ENCODE results near the gene ANKRD1. TPM values are rescaled to one million over a fixed set of nuclear protein-coding genes. Genes with fewer than 3 reads are reported as not detected.
A peak's percentile ranks its signal among the peaks of the same experiment; 100 is the strongest.
"Not testable (repeated sequence)": the region's sequence is repeated elsewhere in the genome, so short reads cannot be mapped to it uniquely, and the experiment has no call there.

Gene ANKRD1
- total RNA-seq, 2 donors from 2014 or later = not detected

DNA sequence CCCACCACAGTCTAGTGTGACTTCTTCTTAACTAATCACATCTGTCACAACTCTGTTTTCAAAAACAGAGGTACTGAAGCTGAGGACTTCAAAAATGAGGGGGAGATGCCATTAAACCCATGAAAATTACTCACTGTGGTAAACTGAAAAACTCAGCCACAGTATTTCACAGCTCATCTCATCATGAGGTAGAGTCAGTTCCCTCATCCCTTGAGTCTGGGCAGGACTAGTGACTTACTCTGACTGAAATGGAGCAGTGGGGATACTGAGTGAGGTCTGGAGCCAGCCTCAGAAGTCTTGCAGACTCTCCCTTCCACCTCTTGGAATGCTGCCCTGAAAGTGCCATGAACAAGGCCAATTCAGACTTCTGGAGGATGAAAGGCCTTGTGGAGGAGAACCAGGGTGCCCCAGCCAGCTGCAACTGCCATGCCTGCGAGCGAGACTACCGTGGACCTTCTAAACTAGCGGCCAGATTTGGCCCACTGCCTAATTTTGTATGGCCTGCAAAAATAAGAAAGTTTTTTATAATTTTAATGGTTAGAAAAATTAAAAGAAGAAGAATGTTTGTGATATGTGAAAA is 24.7 kb upstream of the ANKRD1 start:
- Mint-ChIP-seq H3K4me3 (no peak overlapping the region), H3K27ac (no peak overlapping the region)
- peak; percentile 87 for ATAC-seq (replicated peaks)

DNA sequence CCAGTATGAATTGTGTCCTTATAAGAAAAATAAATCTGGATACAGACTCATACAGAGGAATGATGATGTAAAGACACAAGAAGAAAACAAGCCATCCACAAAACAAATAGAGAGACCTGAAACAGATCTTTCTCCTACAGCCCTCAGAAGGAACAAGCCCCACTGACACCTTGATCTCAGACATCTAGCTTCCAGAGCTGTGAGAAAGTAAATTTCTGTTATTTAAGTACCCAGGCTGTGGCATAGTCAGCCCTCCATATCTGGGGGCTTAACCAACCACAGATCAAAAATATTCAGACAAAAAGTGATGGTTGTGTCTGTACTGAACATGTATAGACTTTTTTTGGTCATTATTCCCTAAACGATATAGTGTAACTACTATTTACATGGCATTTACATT is 23.9 kb upstream of the ANKRD1 start:
- H3K4me1 Mint-ChIP-seq = peaks cover 9% of the 10 kb centered on the region
- no peak for ATAC-seq (replicated peaks)

More for the DNA sequence above, 24.7 kb upstream of the ANKRD1 start:
- H3K9me3 Mint-ChIP-seq = no peaks in the 10 kb centered on the region
- no peaks in the 10 kb centered on the region for H3K27me3 Mint-ChIP-seq
- peaks cover 9% of the 10 kb centered on the region for H3K4me1 Mint-ChIP-seq
- H3K36me3 Mint-ChIP-seq (ENCODE audit: low read depth) = no peaks in the 10 kb centered on the region

DNA sequence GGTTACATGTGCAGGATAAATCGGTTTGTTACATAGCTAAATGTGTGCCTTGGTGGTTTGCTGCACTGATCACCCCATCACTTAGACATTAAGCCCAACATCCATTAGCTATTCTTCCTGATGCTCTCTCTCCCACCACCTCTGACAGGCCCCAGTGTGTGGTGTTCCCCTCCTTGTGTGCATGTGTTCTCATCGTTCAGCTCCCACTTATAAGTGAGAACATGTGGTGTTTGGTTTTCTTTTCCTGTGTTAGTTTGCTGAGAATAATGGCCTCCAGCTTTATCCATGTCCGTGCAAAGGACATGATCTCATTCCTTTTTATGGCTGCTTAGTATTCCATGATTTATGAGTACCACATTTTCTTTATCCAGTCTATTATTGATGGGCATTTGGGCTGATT is 22.1 kb upstream of the ANKRD1 start:
- H3K4me3 Mint-ChIP-seq; H3K4me1 Mint-ChIP-seq; H3K36me3 Mint-ChIP-seq (ENCODE audit: low read depth); H3K27me3 Mint-ChIP-seq; H3K9me3 Mint-ChIP-seq; H3K27ac Mint-ChIP-seq; ATAC-seq (replicated peaks): not testable (repeated sequence)

More for the DNA sequence above, 23.9 kb upstream of the ANKRD1 start:
- H3K9me3 Mint-ChIP-seq = no peaks in the 10 kb centered on the region
- H3K27me3 Mint-ChIP-seq = no peaks in the 10 kb centered on the region
- no peaks in the 10 kb centered on the region for H3K36me3 Mint-ChIP-seq (ENCODE audit: low read depth)
- no peak overlapping the region for H3K27ac Mint-ChIP-seq
- no peak overlapping the region for H3K4me3 Mint-ChIP-seq

DNA sequence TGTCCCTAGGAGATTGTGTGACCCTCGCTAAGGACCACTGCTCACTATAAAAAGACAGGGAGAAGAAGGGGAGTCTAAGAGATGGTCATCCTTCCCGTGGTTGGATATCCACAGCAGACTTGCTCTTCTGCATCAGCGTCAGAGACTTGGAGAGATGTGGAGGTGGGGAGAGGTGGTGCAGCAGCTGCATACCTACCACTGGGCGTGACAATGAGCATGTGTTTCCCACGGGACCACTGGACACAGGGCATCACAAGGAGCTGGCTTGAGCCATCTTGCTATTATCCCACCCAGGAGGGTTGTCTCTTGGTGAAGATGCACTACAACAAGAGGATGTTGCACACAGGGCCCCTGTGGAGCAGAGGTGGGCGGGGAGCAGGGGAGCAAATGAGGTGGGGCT is 18.8 kb upstream of the ANKRD1 start:
- no peak overlapping the region for H3K4me3 Mint-ChIP-seq
- no peak for ATAC-seq (replicated peaks)
- H3K4me1 Mint-ChIP-seq = no peaks in the 10 kb centered on the region
- H3K9me3 Mint-ChIP-seq = no peaks in the 10 kb centered on the region
- H3K36me3 Mint-ChIP-seq (ENCODE audit: low read depth) = no peaks in the 10 kb centered on the region
- peaks cover 8% of the 10 kb centered on the region for H3K27me3 Mint-ChIP-seq
- H3K27ac Mint-ChIP-seq = no peak overlapping the region

DNA sequence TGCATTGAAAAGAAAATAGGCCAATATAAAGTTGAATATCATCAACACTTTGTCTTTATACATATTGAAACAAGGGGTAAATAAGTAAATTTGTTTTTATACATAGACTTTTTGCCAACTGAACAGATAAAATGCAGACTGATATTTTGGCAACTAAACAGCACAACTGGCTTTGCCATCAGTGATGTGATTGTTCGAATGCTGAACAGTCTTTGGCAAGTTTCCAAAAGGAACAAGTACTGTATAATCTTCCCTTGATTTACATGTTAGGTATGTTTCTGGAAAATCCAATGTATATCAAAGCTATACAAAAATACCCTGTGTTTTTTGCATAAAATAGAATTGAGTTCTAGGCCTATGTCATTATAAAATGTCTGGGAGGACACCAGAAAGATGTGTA is 18.2 kb upstream of the ANKRD1 start:
- no peaks in the 10 kb centered on the region for H3K9me3 Mint-ChIP-seq
- ATAC-seq (replicated peaks) = no peak

DNA sequence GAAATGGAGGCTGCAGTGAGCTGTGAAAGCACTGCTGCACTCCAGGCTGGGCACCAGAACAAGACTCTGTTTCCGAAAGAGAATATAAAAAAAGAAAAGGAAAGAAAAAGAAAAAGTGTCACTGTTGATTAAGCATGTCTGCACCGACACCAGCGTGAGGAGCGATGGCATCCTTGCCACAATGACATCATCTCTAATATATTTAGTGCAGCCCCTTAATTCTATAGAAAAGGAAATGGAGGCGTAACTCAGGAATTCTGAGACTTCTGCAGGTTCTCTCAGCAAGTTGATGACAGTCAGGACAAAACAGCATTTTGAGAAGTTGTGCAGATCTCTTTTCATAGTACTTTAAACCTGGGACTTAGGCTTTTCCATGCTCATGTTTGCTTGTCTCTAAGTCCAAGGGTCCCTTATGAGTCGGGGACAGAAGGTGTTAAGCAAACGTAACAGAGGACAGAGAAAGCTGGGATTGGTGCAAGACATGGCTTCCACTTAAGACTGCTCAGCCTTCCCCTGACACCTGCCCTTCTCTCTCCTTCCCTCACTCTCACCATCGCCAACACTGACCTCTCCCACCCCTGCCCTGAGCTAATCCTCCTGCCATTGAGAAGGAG is 16.9 kb upstream of the ANKRD1 start:
- no peaks in the 10 kb centered on the region for H3K36me3 Mint-ChIP-seq (ENCODE audit: low read depth)
- H3K4me1 Mint-ChIP-seq = no peaks in the 10 kb centered on the region
- no peak overlapping the region for H3K27ac Mint-ChIP-seq
- ATAC-seq (replicated peaks) = no peak
- H3K9me3 Mint-ChIP-seq = no peaks in the 10 kb centered on the region
- no peak overlapping the region for H3K4me3 Mint-ChIP-seq
- peaks cover 8% of the 10 kb centered on the region for H3K27me3 Mint-ChIP-seq

More for the DNA sequence above, 18.2 kb upstream of the ANKRD1 start:
- Mint-ChIP-seq H3K36me3 (ENCODE audit: low read depth) (no peaks in the 10 kb centered on the region), H3K4me3 (no peak overlapping the region), H3K27ac (no peak overlapping the region), H3K4me1 (no peaks in the 10 kb centered on the region), H3K27me3 (peaks cover 8% of the 10 kb centered on the region)

DNA sequence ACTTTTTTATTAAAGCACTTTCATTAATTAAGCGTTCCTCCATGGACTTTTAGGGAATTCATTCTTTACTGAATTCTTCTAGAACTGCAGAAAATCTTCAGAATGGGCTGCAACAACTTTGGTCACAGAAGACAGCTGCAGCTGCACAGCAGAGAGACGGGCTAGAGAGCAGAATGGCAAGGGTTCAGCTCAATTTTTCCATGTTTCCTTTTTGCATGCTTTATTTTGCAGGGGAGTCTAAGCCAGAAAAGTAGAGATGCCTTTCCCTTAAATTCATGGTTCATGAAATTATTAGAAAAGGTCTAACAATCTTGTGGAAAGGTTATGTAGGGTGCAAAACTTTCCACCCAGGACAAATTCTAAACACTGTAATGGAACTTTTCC is 15.4 kb upstream of the ANKRD1 start:
- no peak overlapping the region for H3K27ac Mint-ChIP-seq
- peaks cover 8% of the 10 kb centered on the region for H3K27me3 Mint-ChIP-seq
- H3K36me3 Mint-ChIP-seq (ENCODE audit: low read depth) = no peaks in the 10 kb centered on the region
- ATAC-seq (replicated peaks) = no peak
- H3K9me3 Mint-ChIP-seq = no peaks in the 10 kb centered on the region
- H3K4me1 Mint-ChIP-seq = no peaks in the 10 kb centered on the region
- H3K4me3 Mint-ChIP-seq = no peak overlapping the region

DNA sequence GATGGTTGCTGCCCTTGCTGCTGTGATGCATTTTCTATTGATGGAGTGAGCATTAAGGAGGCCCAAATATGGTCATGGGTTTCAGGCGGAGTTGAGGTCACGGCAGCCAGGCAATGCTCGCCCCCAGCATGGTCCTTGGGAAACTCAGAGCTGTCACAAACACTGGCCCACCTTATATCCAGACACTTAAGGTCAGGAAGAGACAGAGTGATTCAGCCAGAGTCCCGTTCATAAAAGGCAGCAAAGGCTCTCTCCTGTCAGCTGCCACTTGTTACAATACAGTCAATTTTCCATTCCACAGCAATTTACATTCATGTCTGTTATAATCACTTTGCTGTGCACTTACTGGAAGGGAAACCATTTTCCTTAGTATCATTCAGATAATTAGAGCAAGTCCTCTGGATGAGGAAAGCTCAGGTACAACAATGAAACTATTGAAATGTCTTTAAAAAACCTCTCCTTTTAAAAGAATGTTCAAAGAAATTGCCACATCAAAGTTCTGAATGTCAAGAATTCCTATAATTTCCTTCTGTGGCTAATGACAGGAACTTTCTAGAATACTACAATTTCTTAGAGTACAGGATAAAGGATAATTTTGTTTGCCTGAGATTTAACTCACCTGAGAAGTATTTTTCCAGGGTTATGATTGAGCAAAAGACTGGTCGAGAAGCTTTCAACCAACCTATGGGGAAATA is 14.8 kb upstream of the ANKRD1 start:
- Mint-ChIP-seq H3K27ac (no peak overlapping the region), H3K4me1 (no peaks in the 10 kb centered on the region), H3K9me3 (no peaks in the 10 kb centered on the region), H3K27me3 (peaks cover 8% of the 10 kb centered on the region), H3K4me3 (no peak overlapping the region), H3K36me3 (ENCODE audit: low read depth) (no peaks in the 10 kb centered on the region)
- ATAC-seq (replicated peaks) = no peak

DNA sequence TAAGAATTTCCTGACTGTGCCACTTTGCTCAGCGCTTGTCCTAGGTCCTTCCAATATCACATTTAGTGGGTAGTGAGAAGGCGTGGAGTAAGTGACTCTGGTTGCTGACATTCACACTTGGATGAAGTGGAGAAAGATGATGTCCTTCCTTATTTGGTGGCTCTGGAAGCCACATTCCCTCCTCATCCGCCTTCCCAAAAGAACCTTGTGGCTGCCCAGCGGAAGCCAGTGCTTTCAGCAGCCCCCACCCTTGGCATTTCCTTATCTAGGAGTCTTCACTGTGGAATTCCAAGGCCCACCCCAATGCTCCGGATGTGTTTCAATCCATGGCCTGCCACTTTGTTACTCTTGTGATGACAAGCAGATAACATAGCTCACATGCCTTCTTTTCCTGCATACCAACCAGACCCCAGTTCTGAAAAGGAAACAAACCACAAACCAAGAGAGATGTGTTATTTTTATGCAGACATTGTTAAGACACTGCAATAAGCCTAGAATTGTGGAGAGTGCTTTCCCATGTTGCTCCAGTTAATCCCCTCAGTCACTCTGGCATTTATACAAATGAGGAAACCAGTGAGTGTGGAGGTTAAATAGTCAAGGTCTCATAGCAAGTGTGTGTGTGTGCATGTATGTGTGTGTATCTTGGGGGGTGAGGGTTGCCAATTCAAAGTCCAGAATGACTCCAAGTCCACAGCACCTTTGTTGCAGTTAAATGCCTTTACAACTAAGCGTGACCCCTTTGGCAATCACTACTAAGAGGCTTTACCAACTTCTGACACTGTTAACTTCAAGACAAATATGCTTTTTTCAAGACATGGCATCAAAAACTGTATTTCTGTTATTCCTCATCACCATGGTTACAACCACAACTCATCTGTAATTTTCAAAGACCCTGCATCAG is 10.3 kb upstream of the ANKRD1 start:
- no peaks in the 10 kb centered on the region for H3K36me3 Mint-ChIP-seq (ENCODE audit: low read depth)
- no peak for ATAC-seq (replicated peaks)
- H3K4me1 Mint-ChIP-seq = no peaks in the 10 kb centered on the region
- H3K9me3 Mint-ChIP-seq = no peaks in the 10 kb centered on the region
- no peak overlapping the region for H3K27ac Mint-ChIP-seq
- H3K27me3 Mint-ChIP-seq = peaks cover 25% of the 10 kb centered on the region
- H3K4me3 Mint-ChIP-seq = no peak overlapping the region

DNA sequence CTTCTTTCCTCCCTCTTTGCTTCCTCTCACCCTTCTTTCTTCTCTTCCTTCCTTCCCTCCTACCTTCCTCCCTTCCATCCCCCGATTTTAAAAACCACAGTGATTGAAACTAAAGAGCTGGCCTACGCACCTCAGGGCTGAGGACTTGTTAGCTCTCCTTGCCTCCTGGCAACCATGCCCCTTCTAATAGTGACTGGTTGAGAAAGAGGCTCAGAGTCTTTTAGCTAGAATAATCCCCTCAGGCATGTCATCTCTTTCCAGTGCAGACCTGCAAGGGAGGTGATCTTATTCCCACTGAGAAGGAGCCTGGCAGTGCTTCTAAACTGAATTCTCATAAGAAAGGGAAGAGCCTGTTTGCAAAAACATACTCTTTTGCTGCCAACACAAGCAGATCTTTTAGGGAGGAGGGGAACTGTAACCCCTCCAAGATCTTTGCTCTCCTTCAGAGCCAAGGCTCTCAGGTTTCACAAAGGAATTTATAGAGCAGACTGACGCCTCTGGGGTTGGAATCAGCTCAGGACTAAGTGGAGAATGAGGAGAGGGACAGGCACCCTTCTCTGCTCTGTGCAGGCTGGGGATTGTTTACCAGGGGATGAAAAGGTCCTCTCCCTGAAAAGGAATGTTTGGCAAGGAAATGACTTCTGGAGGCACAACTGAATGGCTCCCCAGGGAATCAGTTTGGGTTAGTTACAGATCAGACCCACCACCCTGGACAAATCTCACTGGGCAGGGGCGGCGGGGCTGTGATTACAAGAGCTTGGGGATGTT is 9.4 kb upstream of the ANKRD1 start:
- no peak for ATAC-seq (replicated peaks)
- Mint-ChIP-seq H3K36me3 (ENCODE audit: low read depth) (no peaks in the 10 kb centered on the region), H3K27me3 (peaks cover 21% of the 10 kb centered on the region), H3K9me3 (no peaks in the 10 kb centered on the region), H3K27ac (no peak overlapping the region), H3K4me3 (no peak overlapping the region), H3K4me1 (no peaks in the 10 kb centered on the region)

DNA sequence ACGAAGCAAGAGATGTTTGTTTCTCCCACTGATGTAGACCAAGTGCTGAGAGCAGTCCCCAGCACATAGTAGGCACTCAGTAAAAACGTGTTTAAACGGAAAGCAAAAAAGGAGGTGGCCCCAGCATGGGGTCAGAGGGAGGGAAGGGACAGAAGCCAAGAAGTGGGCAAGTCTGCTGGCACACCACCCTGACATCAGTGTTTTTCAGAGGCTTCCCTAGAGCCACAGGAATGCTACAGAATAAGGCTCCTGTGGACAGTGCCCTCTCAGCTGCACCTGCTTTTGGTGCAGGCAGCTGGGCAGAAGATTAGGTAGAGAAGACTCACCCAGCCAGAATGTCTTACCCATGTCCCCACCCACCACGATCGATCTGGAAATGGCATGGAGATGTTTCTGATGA is 8.3 kb upstream of the ANKRD1 start:
- H3K36me3 Mint-ChIP-seq (ENCODE audit: low read depth) = no peaks in the 10 kb centered on the region
- no peak overlapping the region for H3K27ac Mint-ChIP-seq
- H3K27me3 Mint-ChIP-seq = peaks cover 21% of the 10 kb centered on the region
- no peaks in the 10 kb centered on the region for H3K4me1 Mint-ChIP-seq
- no peaks in the 10 kb centered on the region for H3K9me3 Mint-ChIP-seq
- H3K4me3 Mint-ChIP-seq = no peak overlapping the region
- no peak for ATAC-seq (replicated peaks)

DNA sequence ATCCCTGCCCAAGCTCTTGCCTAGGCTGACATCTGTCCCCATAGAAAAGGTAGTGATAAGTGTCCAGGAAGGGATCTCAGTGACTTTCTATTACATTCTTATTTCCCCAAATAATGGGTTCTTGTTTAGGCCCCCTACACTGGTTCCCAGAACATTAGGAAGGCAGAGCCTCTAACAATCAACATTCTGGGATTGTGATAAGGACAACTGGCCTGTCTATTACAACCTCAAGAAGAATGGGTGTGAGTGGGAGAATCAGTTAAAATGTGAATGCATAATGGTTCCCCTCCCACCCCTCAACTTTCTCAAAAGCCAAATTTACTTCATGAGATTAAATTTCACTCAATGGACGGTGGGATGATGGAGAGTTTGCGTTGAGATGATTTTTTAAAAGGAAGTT is 6.4 kb upstream of the ANKRD1 start:
- H3K9me3 Mint-ChIP-seq = no peaks in the 10 kb centered on the region
- ATAC-seq (replicated peaks) = no peak
- H3K27me3 Mint-ChIP-seq = peaks cover 23% of the 10 kb centered on the region

DNA sequence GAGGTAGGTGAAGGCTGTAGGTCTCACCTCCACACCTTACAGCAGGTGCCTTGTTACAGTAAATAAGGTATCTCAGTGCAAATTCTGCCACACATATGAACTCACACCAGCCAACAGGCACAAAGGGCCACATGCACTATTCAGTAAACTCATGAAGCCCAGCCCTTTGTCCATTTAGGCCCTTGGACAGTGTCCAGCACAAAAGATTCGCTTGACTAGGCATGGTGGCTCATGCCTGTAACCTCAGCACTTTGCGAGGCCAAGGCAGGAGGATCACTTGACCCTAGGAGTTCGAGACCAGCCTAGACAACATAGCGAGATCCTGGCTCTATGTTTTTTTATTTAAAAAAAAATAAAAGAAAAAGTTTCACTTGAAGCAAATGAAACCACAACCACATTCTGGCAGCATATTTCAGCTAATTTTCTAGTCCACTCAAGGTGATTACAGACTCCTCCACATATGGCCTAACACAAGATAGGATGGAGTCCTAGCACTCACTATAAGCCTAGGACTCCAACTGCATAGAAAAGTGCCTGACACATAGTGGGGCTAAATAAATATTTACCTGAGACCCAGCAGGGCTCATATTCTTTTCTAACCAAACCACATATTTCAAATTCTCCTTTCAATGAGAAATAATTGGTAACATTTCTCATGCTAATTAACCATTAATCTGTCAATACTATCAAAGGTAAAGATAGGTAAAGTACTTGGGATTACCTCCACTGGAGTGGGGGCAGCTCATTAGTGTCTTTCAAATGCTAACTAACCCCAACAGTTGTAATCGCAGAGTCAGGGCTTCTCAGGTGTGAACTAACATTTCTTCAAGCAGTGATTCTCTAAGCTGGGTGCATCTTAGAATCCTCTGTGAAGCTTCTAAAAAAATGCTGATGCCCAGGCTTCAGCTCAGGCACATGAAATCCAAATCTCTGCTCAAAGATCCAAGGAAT is 4.5 kb upstream of the ANKRD1 start:
- H3K9me3 Mint-ChIP-seq = no peaks in the 10 kb centered on the region
- H3K36me3 Mint-ChIP-seq (ENCODE audit: low read depth) = no peaks in the 10 kb centered on the region
- H3K4me1 Mint-ChIP-seq = no peaks in the 10 kb centered on the region
- ATAC-seq (replicated peaks) = no peak
- H3K27ac Mint-ChIP-seq = no peak overlapping the region
- H3K4me3 Mint-ChIP-seq = no peak overlapping the region
- peaks cover 23% of the 10 kb centered on the region for H3K27me3 Mint-ChIP-seq

More for the DNA sequence above, 6.4 kb upstream of the ANKRD1 start:
- H3K4me1 Mint-ChIP-seq = no peaks in the 10 kb centered on the region
- H3K27ac Mint-ChIP-seq = no peak overlapping the region
- H3K36me3 Mint-ChIP-seq (ENCODE audit: low read depth) = no peaks in the 10 kb centered on the region
- H3K4me3 Mint-ChIP-seq = no peak overlapping the region
